HepG2 (cell line): ENCODE results near the gene TMTC1. TPM values are rescaled to one million over a fixed set of nuclear protein-coding genes. Genes with fewer than 3 reads are reported as not detected.
A peak's percentile ranks its signal among the peaks of the same experiment; 100 is the strongest.

Experiments
- ATAC-seq: fragments of 200-7000 bp; cut with Tn5 transposase; 3 replicates; pipeline ENCODE4 v1.9.1; 2020; ENCODE audit warnings: mild to moderate bottlenecking, moderate library complexity
- BruUV-seq: library from RNA; stranded (reverse); fragments of 400-500 nt; replicated peaks from 2 replicates; lab custom pipeline; 2021; lab: Mats Ljungman, UMichigan
- CTCF ChIA-PET: fragments of 300-600 bp; formaldehyde crosslinking; extraction: SDS; loops from one replicate; lab custom pipeline; 2021; ENCODE audit warnings: low total read pairs, inconsistent platforms, low intra/inter-chr PET ratio; lab: Yijun Ruan, JAX
- POLR2A ChIA-PET: fragments of 350-600 bp; sonication (Branson Sonifier 250); formaldehyde crosslinking; loops from one replicate; lab custom pipeline; 2020; ENCODE audit warnings: antibody characterized with exemption, inconsistent platforms; lab: Yijun Ruan, JAX
- DNase-seq: peaks from one replicate; pipeline ENCODE4 v3.0.0-alpha.2; 2015; ENCODE audit warnings: low spot score
- FAIRE-seq: peaks from 3 replicates; lab custom pipeline; 2011; peaks lifted over from hg19 to GRCh38; lab: Jason Lieb, UNC
- H2AFZ ChIP-seq: one replicate; pipeline ENCODE4 v1.6.1; 2011; ENCODE audit warnings: low read length, inconsistent platforms
- H3K27ac ChIP-seq: fragments of 300-600 bp; 3 replicates; pipeline ENCODE4 v1.8.0; 2011; ENCODE audit warnings: mixed run types, mild to moderate bottlenecking, mixed read lengths, low read length, inconsistent platforms; ENCODE audit not compliant: insufficient read depth; ENCODE audit errors: extremely low read length
- H3K27me3 ChIP-seq, 2 experiments: fragments of 200-600 bp in 1 of 2; 2 replicates in 1 of 2; 3 replicates in 1 of 2; pipeline versions ENCODE4 v1.6.0 to v1.8.0; 2011; ENCODE audit warnings: low read length in 2 of 2, mild to moderate bottlenecking in 2 of 2, moderate library complexity in 2 of 2, inconsistent platforms in 1 of 2; ENCODE audit not compliant: insufficient read depth in 2 of 2, control insufficient read depth in 1 of 2
- H3K36me3 ChIP-seq, 2 experiments: fragments of 200-600 bp in 1 of 2; replicated peaks in 1 of 2; 2 replicates in 1 of 2; 3 replicates in 1 of 2; pipeline versions ENCODE4 v1.5.1 to v1.8.0; 2011; ENCODE audit warnings: low read length in 2 of 2, inconsistent platforms in 1 of 2; ENCODE audit not compliant: insufficient read depth in 2 of 2, control insufficient read depth in 1 of 2
- H3K4me1 ChIP-seq: 2 replicates; pipeline ENCODE4 v1.5.1; 2012; ENCODE audit warnings: low read length, inconsistent platforms; ENCODE audit not compliant: insufficient read depth
- H3K4me2 ChIP-seq: 2 replicates; pipeline ENCODE4 v1.6.0; 2011; ENCODE audit warnings: low read depth, low read length, inconsistent platforms
- H3K4me3 ChIP-seq, 3 experiments: fragments of 200-600 bp in 1 of 3; sonication (generic), shearing (Covaris generic) in 1 of 3; replicated peaks in 1 of 3; 2 replicates each; pipeline ENCODE4 v1.5.1; 2011 to 2016; ENCODE audit warnings: low read length in 3 of 3, inconsistent platforms in 2 of 3, low read depth in 2 of 3, mild to moderate bottlenecking in 2 of 3, control low read depth in 1 of 3, mixed read lengths in 1 of 3; ENCODE audit not compliant: insufficient read depth in 1 of 3
- H3K79me2 ChIP-seq: one replicate; pipeline ENCODE4 v1.6.1; 2011; ENCODE audit warnings: low read length, inconsistent platforms; ENCODE audit not compliant: insufficient read depth
- H3K9ac ChIP-seq: 2 replicates; pipeline ENCODE4 v1.6.0; 2011; ENCODE audit warnings: mild to moderate bottlenecking, low read depth, low read length, inconsistent platforms; ENCODE audit not compliant: insufficient read depth
- H3K9me3 ChIP-seq: 2 replicates; pipeline ENCODE4 v1.5.1; 2012; ENCODE audit warnings: mild to moderate bottlenecking, low read length
- H4K20me1 ChIP-seq: 2 replicates; pipeline ENCODE4 v1.6.0; 2011; ENCODE audit warnings: inconsistent platforms, mild to moderate bottlenecking, low read length, moderate library complexity; ENCODE audit not compliant: insufficient read depth
- MAFK ChIP-seq, 2 experiments: IDR thresholded peaks in 1 of 2; conservative IDR thresholded peaks in 1 of 2; 2 replicates each; pipeline ENCODE4 v1.6.1; 2011; ENCODE audit warnings: improper control_type of control experiment in 2 of 2, low read length in 2 of 2
- NAIF1 ChIP-seq: sonication (generic); formaldehyde crosslinking; IDR thresholded peaks from 2 replicates; pipeline ENCODE4 v1.5.0; 2020; ENCODE audit warnings: mild to moderate bottlenecking, missing genetic modification reagents, borderline replicate concordance
- RELA ChIP-seq: sonication (generic); formaldehyde crosslinking; IDR thresholded peaks from 2 replicates; pipeline ENCODE4 v1.4.0; 2020; ENCODE audit warnings: missing genetic modification reagents
- SPEN ChIP-seq: sonication (generic); formaldehyde crosslinking; IDR thresholded peaks from 2 replicates; pipeline ENCODE4 v1.5.1; 2020; ENCODE audit warnings: low read depth, mild to moderate bottlenecking, missing genetic modification reagents
- ZBTB14 ChIP-seq: sonication (generic); formaldehyde crosslinking; IDR thresholded peaks from 2 replicates; pipeline ENCODE4 v1.4.0; 2020; ENCODE audit warnings: missing genetic modification reagents
- ZBTB20 ChIP-seq: sonication (generic); formaldehyde crosslinking; IDR thresholded peaks from 2 replicates; pipeline ENCODE4 v1.8.1; 2023; ENCODE audit warnings: missing genetic modification reagents, low read depth, mild to moderate bottlenecking, borderline replicate concordance
- ZNF136 ChIP-seq: sonication (generic); formaldehyde crosslinking; IDR thresholded peaks from 2 replicates; pipeline ENCODE4 v1.8.1; 2022; ENCODE audit warnings: low read depth, mild to moderate bottlenecking, moderate library complexity, missing genetic modification reagents
- ZNF180 ChIP-seq: sonication (generic); formaldehyde crosslinking; IDR thresholded peaks from 2 replicates; pipeline ENCODE4 v1.4.0; 2020; ENCODE audit warnings: low read depth, missing genetic modification reagents, borderline replicate concordance
- ZNF574 ChIP-seq: sonication (generic); formaldehyde crosslinking; IDR thresholded peaks from 2 replicates; pipeline ENCODE4 v1.4.0; 2020; ENCODE audit warnings: missing genetic modification reagents
- WGBS: methylation state at CpG from one replicate; pipeline ENCODE4 v1.1.6; 2017; ENCODE audit warnings: low lambda C conversion rate; 5-methylcytosine and 5-hydroxymethylcytosine counted together
- in situ Hi-C: cut with HindIII; loops from 2 replicates; pipeline ENCODE4 v1.10.0; 2017; ENCODE audit warnings: low pct_unique_long_range_greater_than_20kb; ENCODE audit not compliant: extremely low pct_ligation_motif_present
- intact Hi-C: fragments of 100-400 bp; cut with micrococcal nuclease; formaldehyde crosslinking; loops from one replicate; pipeline ENCODE4 v1.10.0; 2022; ENCODE audit not compliant: unreplicated experiment
- polyA plus RNA-seq, 8 experiments: library from polyadenylated mRNA; depleted of rRNA in 3 of 8; stranded (reverse) in 7 of 8; unstranded in 1 of 8; fragments of >200 nt; fragmentation: Illumina TruSeq in 4 of 8; extraction: Trizol in 4 of 8; gene quantifications; 2 replicates each; pipeline versions ENCODE4 v1.2.1 to v1.2.3, GENCODE V29; 2011 to 2016; ENCODE audit warnings: low read depth in 4 of 8, missing spikeins in 1 of 8, mixed read lengths in 1 of 8; ENCODE audit not compliant: insufficient read depth in 1 of 8
- total RNA-seq, 5 experiments: library from RNA; depleted of rRNA; stranded (reverse); fragments of >200 nt; fragmentation: Illumina TruSeq; extraction: Trizol; gene quantifications; 2 replicates each; pipeline ENCODE4 v1.2.3, GENCODE V29; 2016; ENCODE audit warnings: low read depth in 1 of 5

The TMTC1 gene
- total and polyA plus RNA-seq, 2 of the 13 experiments (the other 11 are each of a cell fraction or from before 2014, with no cell fraction given), result 0.69 to 1.8 TPM

DNA sequence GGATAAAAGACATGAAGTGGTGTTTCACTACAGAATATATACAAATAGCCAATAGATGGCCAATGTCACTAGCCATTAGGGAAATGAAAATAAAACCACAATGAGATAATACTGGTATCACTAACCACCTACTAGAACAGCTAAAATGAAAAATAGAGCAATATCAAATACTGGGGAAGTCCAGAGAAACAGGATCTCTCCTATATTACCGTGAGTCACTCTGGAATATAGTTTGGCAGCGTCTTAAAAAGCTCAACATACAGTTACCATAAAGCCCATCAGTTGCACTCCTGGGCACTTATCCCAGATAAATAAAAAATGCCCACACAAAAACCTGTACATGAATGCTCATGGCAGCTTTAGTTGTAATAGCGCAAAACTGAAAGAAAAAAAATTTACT, 101.7 kb downstream of the TMTC1 start (continued):
- TF ChIP-seq ZNF136 (CRISPR knock-in tag), result no peak
- TF ChIP-seq ZNF180, result no peak
- no peak for TF ChIP-seq RELA
- TF ChIP-seq ZBTB20, result no peak
- TF ChIP-seq ZNF574 (CRISPR knock-in tag), result no peak
- TF ChIP-seq ZBTB14 (CRISPR knock-in tag), result no peak
- TF ChIP-seq SPEN, result no peak

DNA sequence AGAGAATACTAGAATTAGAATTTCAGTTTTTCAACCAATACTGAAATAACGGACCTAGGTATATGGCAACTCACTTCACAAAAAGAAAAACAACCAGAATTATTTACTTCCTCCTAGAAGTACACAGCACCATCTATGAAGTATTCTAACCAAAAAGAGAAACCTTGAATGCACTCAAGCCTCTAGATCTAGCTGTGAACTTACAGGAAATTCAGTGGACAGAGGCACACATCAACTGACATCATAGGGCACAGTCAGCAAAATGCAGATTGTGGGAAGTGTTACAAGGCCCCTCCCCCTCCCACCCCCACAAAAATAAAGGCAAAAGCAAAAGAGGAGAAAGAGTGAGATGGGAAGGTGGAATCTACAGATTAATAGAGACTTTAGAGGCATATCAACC, 102.4 kb downstream of the TMTC1 start:
- H3K79me2 ChIP-seq, result no peaks in the 10 kb centered on the region
- no peak for FAIRE-seq
- H2AFZ ChIP-seq, result no peak overlapping the region
- WGBS, result 0% methylated on average over 1 of the region's 1 CpG
- H3K4me1 ChIP-seq, result no peaks in the 10 kb centered on the region
- no peak for TF ChIP-seq NAIF1 (CRISPR knock-in tag)
- TF ChIP-seq MAFK (conservative IDR thresholded peaks at IDR 0.05 in 1 of 2, IDR thresholded peaks at IDR 0.05 in 1 of 2; ENCODE audit: low read length in 2 of 2), result peak in 1 of 2 experiments; percentile 31; a peak in 2 of 4 replicates
- TF ChIP-seq, all 625 proteins: peak for 1
- Histone ChIP-seq H3K36me3 (no peaks in the 10 kb centered on the region), H3K27ac (no peak overlapping the region), H4K20me1 (no peaks in the 10 kb centered on the region), H3K27me3 (no peaks in the 10 kb centered on the region), H3K4me3 (no peak overlapping the region), H3K9ac (no peak overlapping the region), H3K9me3 (no peaks in the 10 kb centered on the region), H3K4me2 (no peak overlapping the region)
- in situ Hi-C loops (no loop called here), intact Hi-C loops (no loop called here)
- ChIA-PET CTCF (no interaction called here), POLR2A (no interaction called here)
- no peak for ATAC-seq
- BruUV-seq, result no TSS peak
- DNase-seq, result no peak
